Naive B cell (primary cell): ENCODE measurements around the gene SULT1B1. TPM values are rescaled to one million over a fixed set of nuclear protein-coding genes. Genes with fewer than 3 reads are reported as not detected.
"Not testable (repeated sequence)": the region's sequence is repeated elsewhere in the genome, so short reads cannot be mapped to it uniquely, and the experiment has no call there.

Source experiments
- ATAC-seq, 2 donors: fragments of 150-1000 bp; cut with Tn5 transposase; 2 replicates each; pipeline ENCODE4 v1.10.0; 2021; ENCODE audit warnings: low read depth in 2 of 2, mild to moderate bottlenecking in 2 of 2, moderate library complexity in 2 of 2
- DNase-seq: peaks from one replicate; pipeline ENCODE4 v3.0.0; 2022
- H3K27ac Mint-ChIP-seq, 6 donors: one replicate each; pipeline ENCODE4 v1.8.0; 2020 to 2022; ENCODE audit warnings: mild to moderate bottlenecking in 6 of 6, mixed read lengths in 6 of 6, moderate library complexity in 5 of 6, inconsistent platforms in 2 of 6
- H3K27me3 Mint-ChIP-seq, 3 donors: one replicate each; pipeline ENCODE4 v1.8.0; 2021 to 2022; ENCODE audit warnings: mixed read lengths in 3 of 3, mild to moderate bottlenecking in 1 of 3
- H3K36me3 Mint-ChIP-seq, 2 donors: one replicate each; pipeline ENCODE4 v1.8.0; 2020 to 2022; ENCODE audit warnings: mixed read lengths in 2 of 2, inconsistent platforms in 1 of 2, mild to moderate bottlenecking in 1 of 2
- H3K4me1 Mint-ChIP-seq, 3 donors: one replicate each; pipeline ENCODE4 v1.8.0; 2020 to 2022; ENCODE audit warnings: mixed read lengths in 3 of 3, inconsistent platforms in 1 of 3, mild to moderate bottlenecking in 1 of 3, moderate library complexity in 1 of 3
- H3K4me3 Mint-ChIP-seq, 8 donors: one replicate each; pipeline ENCODE4 v1.8.0; 2020 to 2022; ENCODE audit warnings: mild to moderate bottlenecking in 8 of 8, mixed read lengths in 8 of 8, moderate library complexity in 8 of 8, inconsistent platforms in 2 of 8
- H3K9me3 Mint-ChIP-seq, 7 donors: one replicate each; pipeline ENCODE4 v1.8.0; 2020 to 2022; ENCODE audit warnings: mixed read lengths in 7 of 7, mild to moderate bottlenecking in 5 of 7, inconsistent platforms in 2 of 7, moderate library complexity in 1 of 7
- polyA plus RNA-seq, 6 donors: library from polyadenylated mRNA; unstranded; fragments of 300-500 nt; fragmentation: Illumina TruSeq; gene quantifications; one replicate each; pipeline ENCODE4 v1.2.3, GENCODE V29; 2021; ENCODE audit warnings: low read depth in 6 of 6

Gene SULT1B1
- polyA plus RNA-seq, 6 donors from 2014 or later, result 0.62 TPM; not detected in 5

- not testable (repeated sequence) for H3K27me3 Mint-ChIP-seq, H3K4me1 Mint-ChIP-seq, ATAC-seq, DNase-seq, H3K27ac Mint-ChIP-seq, H3K4me3 Mint-ChIP-seq, H3K36me3 Mint-ChIP-seq, H3K9me3 Mint-ChIP-seq
Measured at GRCh38 chr4:69768554-69768953, 8.1 kb upstream of the SULT1B1 start.

- Mint-ChIP-seq H3K9me3 (no peaks in the 10 kb centered on the region), H3K27ac (no peak overlapping the region), H3K27me3 (no peaks in the 10 kb centered on the region), H3K4me3 (no peak overlapping the region), H3K36me3 (no peaks in the 10 kb centered on the region), H3K4me1 (no peaks in the 10 kb centered on the region)
- DNase-seq (no peak), ATAC-seq (no peak)
Measured at GRCh38 chr4:69765751-69766150, 5.3 kb upstream of the SULT1B1 start.

GRCh38 chr4:69764311-69764710, 3.9 kb upstream of the SULT1B1 start:
- no peak overlapping the region for H3K4me3 Mint-ChIP-seq
- ATAC-seq (no peak), DNase-seq (no peak)
- H3K4me1 Mint-ChIP-seq, result no peaks in the 10 kb centered on the region
- peaks cover 0 to 5% (median 0%) of the 10 kb centered on the region in 7 donors for H3K9me3 Mint-ChIP-seq
- no peak overlapping the region for H3K27ac Mint-ChIP-seq
- no peaks in the 10 kb centered on the region for H3K36me3 Mint-ChIP-seq
- no peaks in the 10 kb centered on the region for H3K27me3 Mint-ChIP-seq

GRCh38 chr4:69763233-69763632, 2.8 kb upstream of the SULT1B1 start:
- Mint-ChIP-seq H3K4me1 (no peaks in the 10 kb centered on the region), H3K4me3 (no peak overlapping the region), H3K9me3 (peaks cover 0 to 5% (median 0%) of the 10 kb centered on the region in 7 donors), H3K36me3 (no peaks in the 10 kb centered on the region), H3K27ac (no peak overlapping the region), H3K27me3 (no peaks in the 10 kb centered on the region)
- ATAC-seq (no peak), DNase-seq (no peak)

GRCh38 chr4:69759189-69759604, 1.2 kb downstream of the SULT1B1 start:
- ATAC-seq, result no peak
- Mint-ChIP-seq H3K4me3 (no peak overlapping the region), H3K36me3 (no peaks in the 10 kb centered on the region), H3K9me3 (peaks cover 0 to 5% (median 0%) of the 10 kb centered on the region in 7 donors), H3K4me1 (no peaks in the 10 kb centered on the region), H3K27me3 (no peaks in the 10 kb centered on the region), H3K27ac (no peak overlapping the region)
- no peak for DNase-seq

- no peak overlapping the region for H3K27ac Mint-ChIP-seq
- ATAC-seq (no peak), DNase-seq (no peak)
- no peak overlapping the region for H3K4me3 Mint-ChIP-seq
- H3K4me1 Mint-ChIP-seq, result no peaks in the 10 kb centered on the region
- no peaks in the 10 kb centered on the region for H3K36me3 Mint-ChIP-seq
- peaks cover 0 to 5% (median 0%) of the 10 kb centered on the region in 7 donors for H3K9me3 Mint-ChIP-seq
- H3K27me3 Mint-ChIP-seq, result no peaks in the 10 kb centered on the region
Measured at GRCh38 chr4:69757464-69757863, 3.0 kb downstream of the SULT1B1 start.

GRCh38 chr4:69754926-69755580, 5.4 kb downstream of the SULT1B1 start:
- no peaks in the 10 kb centered on the region for H3K4me1 Mint-ChIP-seq
- H3K27ac Mint-ChIP-seq, result no peak overlapping the region
- no peak overlapping the region for H3K4me3 Mint-ChIP-seq
- no peaks in the 10 kb centered on the region for H3K27me3 Mint-ChIP-seq
- no peaks in the 10 kb centered on the region for H3K36me3 Mint-ChIP-seq
- ATAC-seq, result no peak
- peaks cover 0 to 3% (median 0%) of the 10 kb centered on the region in 7 donors for H3K9me3 Mint-ChIP-seq
- no peak for DNase-seq

- Mint-ChIP-seq H3K4me3 (no peak overlapping the region), H3K4me1 (no peaks in the 10 kb centered on the region), H3K27ac (no peak overlapping the region), H3K9me3 (peaks cover 0 to 3% (median 0%) of the 10 kb centered on the region in 7 donors), H3K36me3 (no peaks in the 10 kb centered on the region), H3K27me3 (no peaks in the 10 kb centered on the region)
- no peak for DNase-seq
- no peak for ATAC-seq
Measured at GRCh38 chr4:69753686-69754085, 6.7 kb downstream of the SULT1B1 start.

GRCh38 chr4:69750346-69750745, 10.1 kb downstream of the SULT1B1 start:
- Mint-ChIP-seq H3K9me3 (peaks cover 0 to 8% (median 3%) of the 10 kb centered on the region in 7 donors), H3K27ac (no peak overlapping the region), H3K36me3 (no peaks in the 10 kb centered on the region)

GRCh38 chr4:69749771-69750170, 10.6 kb downstream of the SULT1B1 start:
- H3K4me3 Mint-ChIP-seq, result no peak overlapping the region
- no peaks in the 10 kb centered on the region for H3K36me3 Mint-ChIP-seq
- H3K4me1 Mint-ChIP-seq, result no peaks in the 10 kb centered on the region
- peaks cover 0 to 8% (median 3%) of the 10 kb centered on the region in 7 donors for H3K9me3 Mint-ChIP-seq
- no peak overlapping the region for H3K27ac Mint-ChIP-seq
- H3K27me3 Mint-ChIP-seq, result no peaks in the 10 kb centered on the region
- no peak for DNase-seq
- no peak for ATAC-seq

More at GRCh38 chr4:69750346-69750745, 10.1 kb downstream of the SULT1B1 start:
- Mint-ChIP-seq H3K4me3 (no peak overlapping the region), H3K27me3 (no peaks in the 10 kb centered on the region), H3K4me1 (no peaks in the 10 kb centered on the region)
- ATAC-seq (no peak), DNase-seq (no peak)

- no peak overlapping the region for H3K27ac Mint-ChIP-seq
- no peaks in the 10 kb centered on the region for H3K4me1 Mint-ChIP-seq
- ATAC-seq, result no peak
- no peaks in the 10 kb centered on the region for H3K27me3 Mint-ChIP-seq
- DNase-seq, result no peak
- no peak overlapping the region for H3K4me3 Mint-ChIP-seq
- no peaks in the 10 kb centered on the region for H3K36me3 Mint-ChIP-seq
- peaks cover 0 to 10% (median 3%) of the 10 kb centered on the region in 7 donors for H3K9me3 Mint-ChIP-seq
Measured at GRCh38 chr4:69748173-69748572, 12.2 kb downstream of the SULT1B1 start.

GRCh38 chr4:69744157-69744478, 16.3 kb downstream of the SULT1B1 start:
- Mint-ChIP-seq H3K27me3 (no peaks in the 10 kb centered on the region), H3K4me1 (no peaks in the 10 kb centered on the region), H3K4me3 (no peak overlapping the region), H3K36me3 (no peaks in the 10 kb centered on the region), H3K9me3 (peaks cover 0 to 13% (median 3%) of the 10 kb centered on the region in 7 donors), H3K27ac (no peak overlapping the region)
- no peak for DNase-seq
- ATAC-seq, result no peak

GRCh38 chr4:69743476-69744156, 16.8 kb downstream of the SULT1B1 start:
- Mint-ChIP-seq H3K4me3 (no peak overlapping the region), H3K9me3 (peaks cover 0 to 13% (median 3%) of the 10 kb centered on the region in 7 donors)

GRCh38 chr4:69742596-69742995, 17.8 kb downstream of the SULT1B1 start:
- Mint-ChIP-seq H3K27ac (no peak overlapping the region), H3K4me3 (no peak overlapping the region), H3K4me1 (no peaks in the 10 kb centered on the region), H3K36me3 (no peaks in the 10 kb centered on the region), H3K9me3 (peaks cover 0 to 13% (median 3%) of the 10 kb centered on the region in 7 donors), H3K27me3 (no peaks in the 10 kb centered on the region)
- ATAC-seq (no peak), DNase-seq (no peak)

More at GRCh38 chr4:69743476-69744156, 16.8 kb downstream of the SULT1B1 start:
- no peak for ATAC-seq
- no peaks in the 10 kb centered on the region for H3K4me1 Mint-ChIP-seq
- DNase-seq, result no peak
- no peaks in the 10 kb centered on the region for H3K27me3 Mint-ChIP-seq
- H3K27ac Mint-ChIP-seq, result no peak overlapping the region
- H3K36me3 Mint-ChIP-seq, result no peaks in the 10 kb centered on the region
